ENCODE data around the gene SPP1.
"Not testable (repeated sequence)": the region's sequence is repeated elsewhere in the genome, so short reads cannot be mapped to it uniquely, and the experiment has no call there.

Gene SPP1

GRCh38 chr4:87975466-87975865 is at the start of gene SPP1:
Gene SPP1, plus strand, starts transcription at chr4:87975714. Its CDS starts 1,182 bp downstream, at chr4:87976896.
- no peak for DNase-seq

GRCh38 chr4:87926554-87927098 is 48.9 kb upstream of the SPP1 start:
- no peak for DNase-seq

- DNase-seq = no peak
These were observed 44.9 kb upstream of the SPP1 start for GRCh38 chr4:87930629-87931028.

GRCh38 chr4:87931932-87932331 is 43.6 kb upstream of the SPP1 start:
- DNase-seq = no peak

- DNase-seq = no peak
These were observed 42.8 kb upstream of the SPP1 start for GRCh38 chr4:87932718-87933141.

GRCh38 chr4:87933337-87933736 is 42.2 kb upstream of the SPP1 start:
- DNase-seq = no peak

- no peak for DNase-seq
These were observed 41.3 kb upstream of the SPP1 start for GRCh38 chr4:87934157-87934704.

- DNase-seq = no peak
These were observed 40.5 kb upstream of the SPP1 start for GRCh38 chr4:87934973-87935372.

GRCh38 chr4:87935954-87936353 is 39.6 kb upstream of the SPP1 start:
- not testable (repeated sequence) for DNase-seq

GRCh38 chr4:87937523-87937922 is 38.0 kb upstream of the SPP1 start:
- DNase-seq = no peak

- no peak for DNase-seq
These were observed 36.8 kb upstream of the SPP1 start for GRCh38 chr4:87938746-87939145.

- DNase-seq = no peak
These were observed 35.4 kb upstream of the SPP1 start for GRCh38 chr4:87939978-87940690.

- DNase-seq = not testable (repeated sequence)
These were observed 34.7 kb upstream of the SPP1 start for GRCh38 chr4:87940809-87941208.

- DNase-seq = no peak
These were observed 33.7 kb upstream of the SPP1 start for GRCh38 chr4:87941537-87942392.

GRCh38 chr4:87943660-87944149 is 31.8 kb upstream of the SPP1 start:
- no peak for DNase-seq

- DNase-seq = no peak
These were observed 30.5 kb upstream of the SPP1 start for GRCh38 chr4:87944967-87945366.

- no peak for DNase-seq
These were observed 28.7 kb upstream of the SPP1 start for GRCh38 chr4:87946766-87947165.

- DNase-seq = no peak
These were observed 27.9 kb upstream of the SPP1 start for GRCh38 chr4:87947381-87948160.

GRCh38 chr4:87949961-87950360 is 25.6 kb upstream of the SPP1 start:
- no peak for DNase-seq

GRCh38 chr4:87950493-87950892 is 25.0 kb upstream of the SPP1 start:
- DNase-seq = no peak

- no peak for DNase-seq
These were observed 24.5 kb upstream of the SPP1 start for GRCh38 chr4:87950936-87951511.

- no peak for DNase-seq
These were observed 21.7 kb upstream of the SPP1 start for GRCh38 chr4:87953826-87954225.

Data from DMS79 (cell line).